Measurements from ENCODE around the gene RBBP5. TPM values are rescaled to one million over a fixed set of nuclear protein-coding genes. Genes with fewer than 3 reads are reported as not detected.
"Not testable (repeated sequence)": the region's sequence is repeated elsewhere in the genome, so short reads cannot be mapped to it uniquely, and the experiment has no call there.

Gene RBBP5
- polyA plus RNA-seq, 1 experiment, result 16.0 TPM

GRCh38 chr1:205168291-205168690 lies 46.5 kb upstream of the RBBP5 start:
- CTCF ChIA-PET, result no interaction called here
- H3K27ac ChIP-seq (ENCODE audit: low read depth, low read length), result no peak overlapping the region
- no peak for DNase-seq (ENCODE audit: low read depth, low spot score)
- no peak overlapping the region for H3K4me3 ChIP-seq (ENCODE audit: low read depth, low read length)
- POLR2A ChIA-PET, result no interaction called here
- no peaks in the 10 kb centered on the region for H3K9me3 ChIP-seq (ENCODE audit: control insufficient read depth, insufficient read depth, low read length)
- H3K27me3 ChIP-seq (ENCODE audit: control insufficient read depth, insufficient read depth, low read length), result no peaks in the 10 kb centered on the region
- TF ChIP-seq CTCF (IDR thresholded peaks at IDR 0.05; ENCODE audit: low read depth, low read length), result no peak

- ChIA-PET POLR2A (no interaction called here), CTCF (no interaction called here)
- Histone ChIP-seq H3K4me3 (ENCODE audit: low read depth, low read length) (no peak overlapping the region), H3K27me3 (ENCODE audit: control insufficient read depth, insufficient read depth, low read length) (no peaks in the 10 kb centered on the region), H3K9me3 (ENCODE audit: control insufficient read depth, insufficient read depth, low read length) (peaks cover 3% of the 10 kb centered on the region), H3K27ac (ENCODE audit: low read depth, low read length) (no peak overlapping the region)
- no peak for DNase-seq (ENCODE audit: low read depth, low spot score)
- TF ChIP-seq CTCF (IDR thresholded peaks at IDR 0.05; ENCODE audit: low read depth, low read length), result no peak
Measured at GRCh38 chr1:205162301-205162700, 40.5 kb upstream of the RBBP5 start.

GRCh38 chr1:205161076-205161475 lies 39.3 kb upstream of the RBBP5 start:
- Histone ChIP-seq H3K27me3 (ENCODE audit: control insufficient read depth, insufficient read depth, low read length) (no peaks in the 10 kb centered on the region), H3K9me3 (ENCODE audit: control insufficient read depth, insufficient read depth, low read length) (peaks cover 10% of the 10 kb centered on the region), H3K4me3 (ENCODE audit: low read depth, low read length) (no peak overlapping the region), H3K27ac (ENCODE audit: low read depth, low read length) (no peak overlapping the region)
- POLR2A ChIA-PET, result no interaction called here
- CTCF ChIA-PET, result interaction anchor here (4.1 kb wide), 1 partner anchor 20 kb away, joined by 23 read pairs; no protein-coding TSS in a partner anchor
- no peak for DNase-seq (ENCODE audit: low read depth, low spot score)
- no peak for TF ChIP-seq CTCF (IDR thresholded peaks at IDR 0.05; ENCODE audit: low read depth, low read length)

GRCh38 chr1:205158048-205158616 lies 36.4 kb upstream of the RBBP5 start:
- Histone ChIP-seq H3K9me3 (ENCODE audit: control insufficient read depth, insufficient read depth, low read length) (peaks cover 17% of the 10 kb centered on the region), H3K4me3 (ENCODE audit: low read depth, low read length) (no peak overlapping the region), H3K27me3 (ENCODE audit: control insufficient read depth, insufficient read depth, low read length) (no peaks in the 10 kb centered on the region), H3K27ac (ENCODE audit: low read depth, low read length) (no peak overlapping the region)
- ChIA-PET CTCF (interaction anchor here (0.9 to 4.1 kb wide), 3 partner anchors 17 to 98 kb away, joined by 3 to 23 read pairs (median 3); no protein-coding TSS in a partner anchor), POLR2A (interaction anchor here (0.6 to 1.1 kb wide), 2 partner anchors 12 to 13 kb away, joined by 4 to 6 read pairs; no protein-coding TSS in a partner anchor)
- TF ChIP-seq CTCF (IDR thresholded peaks at IDR 0.05; ENCODE audit: low read depth, low read length), result no peak
- DNase-seq (ENCODE audit: low read depth, low spot score), result no peak

- H3K9me3 ChIP-seq (ENCODE audit: control insufficient read depth, insufficient read depth, low read length), result peaks cover 17% of the 10 kb centered on the region
- DNase-seq (ENCODE audit: low read depth, low spot score); H3K4me3 ChIP-seq (ENCODE audit: low read depth, low read length); POLR2A ChIA-PET; H3K27ac ChIP-seq (ENCODE audit: low read depth, low read length); H3K27me3 ChIP-seq (ENCODE audit: control insufficient read depth, insufficient read depth, low read length): not testable (repeated sequence)
- CTCF ChIA-PET, result interaction anchor here (0.6 to 2.9 kb wide), 2 partner anchors 8 to 14 kb away, joined by 4 to 13 read pairs; no protein-coding TSS in a partner anchor
Measured at GRCh38 chr1:205155665-205156377, 34.0 kb upstream of the RBBP5 start.
